ENCODE measurements around the gene DLGAP1.
"Not testable (repeated sequence)": the region's sequence is repeated elsewhere in the genome, so short reads cannot be mapped to it uniquely, and the experiment has no call there.

Gene DLGAP1

GRCh38 chr18:4455113-4455811 is at the start of gene DLGAP1:
TSS of gene DLGAP1 (minus strand) at chr18:4455307.
- DNase-seq, result no peak

- not testable (repeated sequence) for DNase-seq
Observed at GRCh38 chr18:4494703-4495284, 39.7 kb upstream of the DLGAP1 start.

GRCh38 chr18:4468511-4468910 is 13.4 kb upstream of the DLGAP1 start:
- DNase-seq, result no peak

- DNase-seq, result no peak
Observed at GRCh38 chr18:4454537-4455112, 482 bp downstream of the DLGAP1 start.

DNA sequence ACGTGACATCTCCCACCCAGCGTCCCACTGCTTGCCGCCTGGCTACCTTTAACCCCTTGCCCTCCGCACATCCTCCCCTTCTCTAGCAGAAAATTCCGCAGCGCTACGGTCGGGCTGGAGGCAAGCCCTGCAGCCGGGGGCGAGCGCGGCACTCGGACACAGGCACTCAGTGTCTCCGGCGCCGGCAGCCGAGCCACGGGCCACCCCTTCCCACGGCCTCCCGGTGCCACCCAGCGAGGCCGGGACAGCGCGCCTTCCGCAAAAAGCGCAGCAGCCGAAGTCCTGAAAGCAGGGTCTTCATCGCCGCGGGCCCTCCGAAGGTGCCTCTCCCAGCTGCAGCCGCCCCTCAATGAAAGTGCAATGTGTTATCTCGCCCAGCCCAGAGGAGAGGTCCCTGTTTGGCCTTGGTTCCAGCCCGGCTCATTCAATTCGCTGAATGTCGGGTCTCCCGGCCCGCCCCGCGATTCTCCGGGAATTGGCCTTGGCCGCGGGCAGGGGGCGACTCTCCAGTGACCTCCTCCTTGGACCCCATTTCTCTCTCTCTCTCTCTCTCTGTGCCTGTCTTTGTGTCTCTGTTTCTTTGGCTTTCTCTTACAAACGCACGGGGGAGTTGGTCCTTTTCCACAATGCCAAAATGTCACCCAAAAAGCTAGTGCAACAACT is 1.1 kb downstream of the DLGAP1 start:
- DNase-seq, result no peak

GRCh38 chr18:4453567-4453873 is 1.6 kb downstream of the DLGAP1 start:
- DNase-seq, result no peak

DNA sequence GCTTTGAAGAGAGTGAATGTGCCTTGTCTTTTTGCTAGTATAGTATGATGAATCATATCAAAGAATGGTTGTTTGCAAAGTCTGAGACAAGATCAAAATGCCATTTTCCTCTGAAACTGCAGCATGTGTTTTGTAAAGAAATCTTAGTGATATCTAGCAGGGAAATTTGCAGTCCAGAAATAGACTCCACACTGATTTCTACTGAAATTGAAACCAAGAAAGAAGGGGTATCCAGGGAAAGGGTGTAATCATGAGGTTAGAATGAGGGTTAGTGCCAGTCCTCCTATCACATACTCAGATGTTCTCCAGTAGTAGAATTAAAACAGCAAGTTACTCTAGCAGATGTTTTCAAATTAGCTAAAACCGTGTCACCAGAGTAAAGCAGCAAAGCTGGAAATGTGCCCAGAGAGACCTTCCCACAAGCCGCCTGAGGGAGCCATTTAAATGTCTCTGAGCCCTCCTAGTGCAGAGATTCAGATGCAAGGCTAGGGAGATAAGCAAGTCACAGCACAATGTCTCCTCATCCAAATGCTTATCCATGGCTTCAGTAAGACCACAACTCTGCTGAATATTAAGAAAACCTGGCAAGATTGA is 4.9 kb downstream of the DLGAP1 start:
- DNase-seq, result no peak

GRCh38 chr18:4445902-4446301 is 9.2 kb downstream of the DLGAP1 start:
- DNase-seq, result no peak

DNA sequence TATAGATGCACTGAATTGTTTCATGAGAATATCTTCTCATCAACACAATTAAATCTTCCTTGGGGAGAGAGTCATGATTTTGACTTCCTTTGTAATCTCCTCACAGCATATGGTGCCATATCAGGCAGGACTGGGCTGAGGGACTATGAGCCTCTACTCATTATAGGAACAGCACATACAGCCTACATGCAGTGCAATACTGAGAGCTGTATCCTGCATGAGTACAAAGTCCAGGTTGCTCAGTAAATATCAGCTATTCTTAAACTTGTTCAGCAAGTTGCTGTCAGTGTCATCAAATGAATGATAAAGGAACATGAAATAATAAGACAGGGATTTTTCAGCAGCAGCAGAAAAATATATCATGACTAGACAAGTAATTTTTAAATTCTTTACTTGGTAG is 10.8 kb downstream of the DLGAP1 start:
- no peak for DNase-seq

GRCh38 chr18:4441098-4441497 is 14.0 kb downstream of the DLGAP1 start:
- no peak for DNase-seq

DNA sequence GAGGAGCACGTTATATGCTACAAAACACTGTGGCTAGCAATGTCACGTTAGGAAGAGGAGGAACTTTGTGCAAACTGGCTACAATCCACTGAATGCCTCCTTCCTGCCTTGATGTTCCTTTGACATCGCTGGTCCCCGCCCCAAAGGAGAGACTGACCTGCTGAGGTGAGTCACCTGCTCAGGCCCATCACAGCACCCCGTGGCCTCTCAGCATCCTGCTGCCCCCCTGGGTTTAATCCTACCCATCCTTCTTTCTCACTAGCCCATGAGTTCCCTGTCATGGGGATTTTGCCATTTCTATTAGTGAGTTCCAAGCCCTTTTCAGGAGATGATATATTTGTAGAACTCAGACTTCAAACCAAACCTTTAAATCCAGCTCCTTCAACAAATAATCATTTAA is 16.2 kb downstream of the DLGAP1 start:
- no peak for DNase-seq

DNA sequence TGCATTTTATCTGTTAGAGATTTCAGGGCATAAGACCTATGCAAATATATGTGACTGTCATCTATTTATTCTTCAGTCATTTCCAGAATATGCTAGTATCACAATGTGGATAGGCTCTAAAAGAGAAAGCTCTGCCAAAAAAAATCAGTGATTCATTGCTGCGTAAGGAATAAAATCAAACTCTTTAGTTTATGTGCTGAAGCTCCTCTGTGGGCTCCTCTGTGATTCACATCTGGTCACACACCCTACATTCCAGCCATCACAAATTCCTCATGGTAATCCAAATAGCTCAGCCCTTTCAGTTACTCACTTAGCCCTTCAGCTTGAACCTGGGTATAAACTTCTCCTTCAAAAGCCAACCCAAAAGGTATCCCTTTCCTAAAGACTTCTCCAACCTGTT is 21.4 kb downstream of the DLGAP1 start:
- DNase-seq, result no peak

DNA sequence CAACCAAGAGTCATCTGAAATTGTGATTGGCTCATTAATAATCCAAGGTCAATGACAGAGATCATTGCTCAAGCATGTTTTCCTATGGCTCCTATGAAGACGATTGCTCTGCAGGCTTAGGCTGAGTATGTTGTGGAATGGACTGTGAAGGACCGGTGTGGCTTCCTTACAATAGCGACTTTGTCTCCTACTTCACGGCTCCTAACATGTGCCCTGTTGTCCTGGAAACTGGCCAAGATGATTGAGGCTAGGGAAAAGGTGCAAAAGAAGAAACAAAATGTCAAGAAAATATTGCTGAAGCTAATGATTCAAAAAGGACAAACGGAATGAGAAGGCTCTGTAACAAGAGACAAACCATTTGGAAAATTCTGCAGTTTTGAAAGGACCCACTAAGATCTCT is 24.3 kb downstream of the DLGAP1 start:
- no peak for DNase-seq

GRCh38 chr18:4417714-4418113 is 37.4 kb downstream of the DLGAP1 start:
- DNase-seq, result no peak

GRCh38 chr18:4416976-4417375 is 38.1 kb downstream of the DLGAP1 start:
- DNase-seq, result no peak

GRCh38 chr18:4412286-4412685 is 42.8 kb downstream of the DLGAP1 start:
- DNase-seq, result no peak

GRCh38 chr18:4406856-4407255 is 48.3 kb downstream of the DLGAP1 start:
- DNase-seq, result no peak

- no peak for DNase-seq
Observed at GRCh38 chr18:4405965-4406364, 49.1 kb downstream of the DLGAP1 start.

DNA sequence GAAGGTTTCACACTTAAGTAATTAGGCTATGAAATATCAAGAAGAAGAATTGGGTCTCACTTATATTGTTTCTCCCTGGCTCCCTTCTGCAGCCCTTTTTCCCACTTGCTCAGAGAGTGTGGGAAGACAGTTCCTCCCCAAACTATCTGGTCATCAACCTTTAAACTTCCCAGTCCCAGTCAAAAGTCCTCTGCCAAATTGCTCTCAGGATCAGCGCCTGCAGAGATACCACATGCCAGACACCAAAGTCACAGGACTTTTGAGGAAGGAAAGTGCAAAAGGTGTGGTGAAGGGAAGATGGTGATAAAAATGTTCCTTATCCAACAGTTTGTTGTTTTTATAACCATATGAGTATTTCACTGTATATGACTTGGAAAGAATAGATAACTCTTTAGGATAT is 51.3 kb downstream of the DLGAP1 start:
- no peak for DNase-seq

- DNase-seq, result no peak
Observed at GRCh38 chr18:4400911-4401310, 54.2 kb downstream of the DLGAP1 start.

DNA sequence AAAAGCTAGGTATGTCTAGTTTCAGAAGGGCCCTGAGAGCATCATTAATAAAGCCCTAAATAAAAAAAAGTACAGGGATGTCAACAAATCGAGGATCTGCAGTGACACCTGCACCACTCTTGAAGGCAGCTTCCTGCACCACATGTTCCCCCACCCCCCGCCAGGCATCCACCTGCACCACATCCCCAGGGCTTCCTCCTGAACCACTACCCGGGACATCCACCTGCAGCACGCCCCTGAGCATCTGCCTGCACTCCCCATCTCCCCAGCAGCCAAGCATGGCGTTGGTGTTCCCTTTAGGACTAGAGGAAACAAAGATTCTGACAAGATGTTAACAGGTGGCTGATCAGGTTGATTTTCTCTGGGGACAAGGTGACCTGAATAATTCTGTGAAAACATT is 55.2 kb downstream of the DLGAP1 start:
- DNase-seq, result no peak

- no peak for DNase-seq
Observed at GRCh38 chr18:4394700-4395099, 60.4 kb downstream of the DLGAP1 start.

DNA sequence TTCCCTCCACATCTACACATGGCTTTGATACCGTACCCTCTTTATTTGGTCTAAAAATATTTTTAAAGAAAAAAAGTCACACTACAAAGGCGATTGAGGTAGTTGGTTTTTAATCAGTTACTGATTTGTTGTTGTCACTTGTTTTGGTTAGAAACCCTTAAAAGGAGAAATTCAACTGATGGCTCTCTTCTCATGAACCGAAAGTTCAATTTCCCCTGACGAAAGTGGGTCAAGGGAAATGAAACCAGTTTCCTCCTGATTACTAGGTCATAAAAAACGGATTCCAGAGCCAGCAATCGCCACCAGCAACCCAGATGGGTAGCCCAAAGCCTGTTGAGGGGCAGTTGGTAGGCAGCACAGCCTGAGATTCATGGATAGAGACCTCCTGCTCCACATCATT is 63.2 kb downstream of the DLGAP1 start:
- no peak for DNase-seq

DNA sequence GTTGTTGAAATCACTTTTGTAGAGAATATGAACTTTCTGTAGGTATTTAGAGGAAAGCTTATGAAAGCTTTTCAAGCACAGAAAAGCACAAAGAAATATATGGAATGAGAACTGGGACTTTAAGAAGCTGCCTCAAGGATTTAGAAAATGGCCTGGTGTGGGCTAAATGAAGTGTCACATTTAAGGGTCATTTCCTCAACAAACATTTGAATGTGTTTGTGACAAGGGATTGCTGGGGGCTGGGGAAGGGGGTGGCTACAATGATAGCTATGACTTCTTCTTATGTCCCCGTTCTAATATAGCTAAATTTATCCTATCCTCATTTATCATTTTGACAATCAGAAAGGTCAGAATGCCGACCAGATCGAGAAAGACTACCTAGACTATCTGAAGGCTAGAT is 69.2 kb downstream of the DLGAP1 start:
- no peak for DNase-seq

Data from NK-92 treated with Interleukin-12 subunit alpha and Interleukin-12 subunit beta, amount 100 ng/mL, for 24 hours (cell line).